WTC11 (cell line): ENCODE data around the gene CXXC1. TPM values are rescaled to one million over a fixed set of nuclear protein-coding genes. Genes with fewer than 3 reads are reported as not detected.

Experiments
- ATAC-seq: fragments of 200-7000 bp; cut with Tn5 transposase; 2 replicates; pipeline ENCODE4 v1.10.0; 2021; ENCODE audit warnings: mild to moderate bottlenecking, moderate library complexity
- CTCF ChIA-PET: fragments of 300-600 bp; sonication (Branson Sonifier 250); formaldehyde crosslinking; loops from one replicate; lab custom pipeline; 2021; ENCODE audit warnings: antibody characterized with exemption; lab: Charles Lee
- POLR2A ChIA-PET: fragments of 350-600 bp; sonication (Branson Sonifier 250); formaldehyde crosslinking; loops from one replicate; lab custom pipeline; 2021; ENCODE audit warnings: antibody characterized with exemption; lab: Charles Lee
- DNase-seq: peaks from one replicate; pipeline ENCODE4 v3.0.0; 2021; ENCODE audit warnings: low spot score
- H3K27ac Mint-ChIP-seq: 2 replicates; pipeline ENCODE4 v1.8.0; 2021; ENCODE audit warnings: mixed read lengths
- H3K27me3 Mint-ChIP-seq: 2 replicates; pipeline ENCODE4 v1.8.0; 2021; ENCODE audit warnings: low read depth, mild to moderate bottlenecking, moderate library complexity, mixed read lengths
- H3K36me3 Mint-ChIP-seq: 2 replicates; pipeline ENCODE4 v1.8.0; 2021; ENCODE audit warnings: mixed read lengths
- H3K4me1 Mint-ChIP-seq: 2 replicates; pipeline ENCODE4 v1.8.0; 2022; ENCODE audit warnings: mixed read lengths
- H3K4me3 Mint-ChIP-seq: 2 replicates; pipeline ENCODE4 v1.8.0; 2021; ENCODE audit warnings: mild to moderate bottlenecking, moderate library complexity, mixed read lengths
- H3K9me3 Mint-ChIP-seq: 2 replicates; pipeline ENCODE4 v1.8.0; 2021; ENCODE audit warnings: mixed read lengths
- CREM ChIP-seq: sonication (generic); formaldehyde crosslinking; IDR thresholded peaks from 2 replicates; pipeline ENCODE4 v1.8.1; 2022; ENCODE audit warnings: mild to moderate bottlenecking, missing genetic modification reagents, moderate library complexity
- EMX1 ChIP-seq: fragments of 250-450 bp; sonication (Bioruptor Pico); IDR thresholded peaks from 2 replicates; pipeline ENCODE4 v1.8.0; 2021; ENCODE audit warnings: mild to moderate bottlenecking
- GRHL2 ChIP-seq: fragments of 250-450 bp; sonication (Bioruptor Pico); IDR thresholded peaks from 2 replicates; pipeline ENCODE4 v1.8.0; 2022; ENCODE audit warnings: mild to moderate bottlenecking, moderate library complexity; ENCODE audit not compliant: insufficient replicate concordance, severe bottlenecking
- HMGA2 ChIP-seq: fragments of 250-450 bp; sonication (Bioruptor Pico); IDR thresholded peaks from 2 replicates; pipeline ENCODE4 v1.4.0; 2021; ENCODE audit warnings: mild to moderate bottlenecking, moderate library complexity
- JAZF1 ChIP-seq: fragments of 250-450 bp; sonication (Bioruptor Pico); IDR thresholded peaks from 2 replicates; pipeline ENCODE4 v1.9.0; 2021; ENCODE audit warnings: moderate library complexity, mild to moderate bottlenecking, inconsistent platforms
- NFE2L1 ChIP-seq: sonication (generic); formaldehyde crosslinking; IDR thresholded peaks from 2 replicates; pipeline ENCODE4 v1.8.1; 2023; ENCODE audit warnings: missing genetic modification reagents
- SMAD3 ChIP-seq: sonication (generic); formaldehyde crosslinking; IDR thresholded peaks from 2 replicates; pipeline ENCODE4 v1.8.0; 2022; ENCODE audit warnings: missing genetic modification reagents, mild to moderate bottlenecking, borderline replicate concordance
- ZNF671 ChIP-seq: fragments of 250-450 bp; sonication (Bioruptor Pico); IDR thresholded peaks from 2 replicates; pipeline ENCODE4 v1.8.0; 2021; ENCODE audit warnings: mild to moderate bottlenecking
- total RNA-seq: library from RNA; stranded (reverse); gene quantifications from 3 replicates; pipeline ENCODE4 v1.2.3, GENCODE V29; 2021
- TF ChIP-seq, protein P1 (sequence below): sonication (generic); formaldehyde crosslinking; IDR thresholded peaks from 2 replicates; pipeline ENCODE4 v1.8.1; 2023; ENCODE audit warnings: mild to moderate bottlenecking, missing genetic modification reagents
- TF ChIP-seq, protein P2 (sequence below): sonication (generic); formaldehyde crosslinking; IDR thresholded peaks from 2 replicates; pipeline ENCODE4 v1.8.1; 2022; ENCODE audit warnings: mild to moderate bottlenecking, moderate library complexity, missing genetic modification reagents
- TF ChIP-seq, protein P3 (sequence below): sonication (generic); formaldehyde crosslinking; IDR thresholded peaks from 2 replicates; pipeline ENCODE4 v1.8.1; 2022; ENCODE audit warnings: missing genetic modification reagents, borderline replicate concordance
- TF ChIP-seq, protein P4 (sequence below): sonication (generic); formaldehyde crosslinking; IDR thresholded peaks from 2 replicates; pipeline ENCODE4 v1.8.0; 2023; ENCODE audit warnings: mild to moderate bottlenecking, missing genetic modification reagents

CXXC1 gene
- total RNA-seq, 1 experiment from 2014 or later: 94.5 TPM

DNA sequence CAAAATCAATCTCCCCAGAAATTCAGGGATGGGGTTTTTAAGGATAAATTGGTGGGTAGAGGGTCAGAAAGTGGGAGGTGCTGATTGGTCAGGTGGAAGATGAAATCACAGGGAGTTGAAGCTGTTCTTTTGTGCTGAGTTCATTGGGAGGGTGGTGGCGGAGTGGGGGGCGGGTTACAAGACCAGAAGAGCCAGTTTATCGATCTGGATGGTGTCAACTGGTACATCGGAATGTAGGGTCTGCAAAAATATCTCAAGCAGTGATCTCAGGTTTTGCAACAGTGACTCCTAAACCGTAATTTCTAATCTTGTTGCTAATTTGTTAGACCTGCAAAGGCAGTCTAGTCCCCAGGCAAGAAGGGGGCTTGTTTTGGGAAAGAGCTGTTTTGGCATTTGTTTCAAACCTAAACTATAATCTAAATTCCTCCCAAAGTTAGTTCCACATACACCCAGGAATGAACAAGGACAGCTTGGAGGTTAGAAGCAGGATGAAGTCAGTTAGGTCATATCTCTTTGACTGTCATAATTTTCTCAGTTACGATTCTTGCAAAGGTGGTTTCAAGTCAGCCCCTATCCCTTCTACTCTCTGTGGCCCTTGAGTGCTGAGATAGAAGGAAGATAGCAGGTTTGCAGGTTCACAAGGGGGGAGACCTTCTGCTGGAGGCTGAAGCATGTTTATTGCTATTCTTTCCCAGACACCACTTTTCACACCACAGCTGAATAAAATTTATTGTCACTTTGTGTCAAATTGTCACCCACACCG lies 12.3 kb upstream of the CXXC1 start:
- H3K4me1 Mint-ChIP-seq: 0 out of 2 replicates have a peak, but pooled peaks cover 6% of the 10 kb centered on the region
- no peaks in the 10 kb centered on the region for H3K9me3 Mint-ChIP-seq
- ChIA-PET CTCF (no interaction called here), POLR2A (no interaction called here)
- peaks cover 78% of the 10 kb centered on the region for H3K27me3 Mint-ChIP-seq
- no peak overlapping the region for H3K27ac Mint-ChIP-seq
- H3K4me3 Mint-ChIP-seq: no peak overlapping the region; the same call in 1 of the 2 replicates
- DNase-seq (no peak), ATAC-seq (no peak)
- H3K36me3 Mint-ChIP-seq: no peaks in the 10 kb centered on the region
- no peak for TF ChIP-seq SMAD3 (CRISPR knock-in tag)
- no peak for TF ChIP-seq HMGA2 (CRISPR knock-in tag)
- no peak for TF ChIP-seq ZNF671 (CRISPR knock-in tag)
- TF ChIP-seq, protein P1, sequence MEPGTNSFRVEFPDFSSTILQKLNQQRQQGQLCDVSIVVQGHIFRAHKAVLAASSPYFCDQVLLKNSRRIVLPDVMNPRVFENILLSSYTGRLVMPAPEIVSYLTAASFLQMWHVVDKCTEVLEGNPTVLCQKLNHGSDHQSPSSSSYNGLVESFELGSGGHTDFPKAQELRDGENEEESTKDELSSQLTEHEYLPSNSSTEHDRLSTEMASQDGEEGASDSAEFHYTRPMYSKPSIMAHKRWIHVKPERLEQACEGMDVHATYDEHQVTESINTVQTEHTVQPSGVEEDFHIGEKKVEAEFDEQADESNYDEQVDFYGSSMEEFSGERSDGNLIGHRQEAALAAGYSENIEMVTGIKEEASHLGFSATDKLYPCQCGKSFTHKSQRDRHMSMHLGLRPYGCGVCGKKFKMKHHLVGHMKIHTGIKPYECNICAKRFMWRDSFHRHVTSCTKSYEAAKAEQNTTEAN (CRISPR knock-in tag): no peak

DNA sequence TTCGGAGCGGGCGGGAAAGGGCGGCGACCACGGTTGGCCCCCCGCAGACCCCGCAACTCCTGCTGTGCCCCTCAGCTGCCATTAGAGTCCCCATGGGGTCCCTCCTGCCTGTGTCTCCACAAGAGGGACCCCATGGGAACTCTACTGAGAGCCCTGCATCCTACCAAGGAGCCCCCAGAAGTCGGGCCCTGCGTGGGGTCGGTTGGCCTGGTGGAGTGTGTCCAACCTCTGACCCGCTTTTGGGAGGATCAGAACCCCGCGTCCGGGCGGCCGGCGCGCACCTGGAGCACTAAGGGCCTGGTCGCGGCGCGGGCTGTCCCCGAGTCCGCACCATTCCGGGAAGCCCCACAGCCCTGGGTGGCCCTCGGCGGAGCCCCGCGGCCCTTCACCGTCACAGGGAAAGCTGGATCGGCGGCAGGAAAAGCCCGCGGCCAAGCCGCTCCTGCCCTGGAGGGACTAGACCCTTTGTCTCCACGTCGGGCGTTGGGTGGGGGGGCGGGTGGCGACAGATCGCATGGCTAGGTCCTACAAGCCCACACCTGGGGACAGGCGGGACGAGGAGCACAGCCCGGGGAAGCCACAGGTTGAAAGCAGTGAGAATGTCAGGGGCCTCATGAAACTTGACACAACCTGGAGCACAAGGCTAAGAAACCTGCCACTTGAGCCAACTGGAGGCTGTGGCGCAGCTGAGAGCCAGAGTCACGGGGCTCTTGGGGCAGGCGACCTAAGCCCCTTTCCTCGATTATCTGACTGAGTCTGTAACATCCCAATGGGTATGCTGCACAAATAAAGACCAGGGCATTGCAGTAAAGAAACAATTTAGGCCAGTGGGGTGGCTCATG lies 11.2 kb upstream of the CXXC1 start:
- peak overlapping the region; percentile 81 for H3K4me3 Mint-ChIP-seq
- DNase-seq: no peak
- peaks cover 7% of the 10 kb centered on the region for H3K9me3 Mint-ChIP-seq
- peaks cover 80% of the 10 kb centered on the region for H3K27me3 Mint-ChIP-seq
- no peak for ATAC-seq
- no peaks in the 10 kb centered on the region for H3K36me3 Mint-ChIP-seq
- H3K4me1 Mint-ChIP-seq: 0 out of 2 replicates have a peak, but pooled peaks cover 6% of the 10 kb centered on the region
- H3K27ac Mint-ChIP-seq: no peak overlapping the region
- ChIA-PET POLR2A (interaction anchor here (0.9 kb wide), 1 partner anchor 76 kb away, joined by 3 read pairs; the partner anchor contains the start of gene SKA1), CTCF (interaction anchor here (1.1 to 2.0 kb wide), 3 partner anchors 9 to 130 kb away, joined by 7 to 10 read pairs (median 10); no protein-coding TSS in a partner anchor)
- TF ChIP-seq EMX1 (CRISPR knock-in tag): no peak
- TF ChIP-seq CREM (CRISPR knock-in tag): no peak
- TF ChIP-seq GRHL2 (CRISPR knock-in tag): no peak
- TF ChIP-seq, protein P2, sequence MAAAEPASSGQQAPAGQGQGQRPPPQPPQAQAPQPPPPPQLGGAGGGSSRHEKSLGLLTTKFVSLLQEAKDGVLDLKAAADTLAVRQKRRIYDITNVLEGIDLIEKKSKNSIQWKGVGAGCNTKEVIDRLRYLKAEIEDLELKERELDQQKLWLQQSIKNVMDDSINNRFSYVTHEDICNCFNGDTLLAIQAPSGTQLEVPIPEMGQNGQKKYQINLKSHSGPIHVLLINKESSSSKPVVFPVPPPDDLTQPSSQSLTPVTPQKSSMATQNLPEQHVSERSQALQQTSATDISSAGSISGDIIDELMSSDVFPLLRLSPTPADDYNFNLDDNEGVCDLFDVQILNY (CRISPR knock-in tag): no peak
- TF ChIP-seq, protein P3, sequence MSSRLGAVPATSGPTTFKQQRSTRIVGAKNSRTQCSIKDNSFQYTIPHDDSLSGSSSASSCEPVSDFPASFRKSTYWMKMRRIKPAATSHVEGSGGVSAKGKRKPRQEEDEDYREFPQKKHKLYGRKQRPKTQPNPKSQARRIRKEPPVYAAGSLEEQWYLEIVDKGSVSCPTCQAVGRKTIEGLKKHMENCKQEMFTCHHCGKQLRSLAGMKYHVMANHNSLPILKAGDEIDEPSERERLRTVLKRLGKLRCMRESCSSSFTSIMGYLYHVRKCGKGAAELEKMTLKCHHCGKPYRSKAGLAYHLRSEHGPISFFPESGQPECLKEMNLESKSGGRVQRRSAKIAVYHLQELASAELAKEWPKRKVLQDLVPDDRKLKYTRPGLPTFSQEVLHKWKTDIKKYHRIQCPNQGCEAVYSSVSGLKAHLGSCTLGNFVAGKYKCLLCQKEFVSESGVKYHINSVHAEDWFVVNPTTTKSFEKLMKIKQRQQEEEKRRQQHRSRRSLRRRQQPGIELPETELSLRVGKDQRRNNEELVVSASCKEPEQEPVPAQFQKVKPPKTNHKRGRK (CRISPR knock-in tag): no peak
- TF ChIP-seq NFE2L1 (CRISPR knock-in tag): no peak
- no peak for TF ChIP-seq JAZF1
- TF ChIP-seq HMGA2 (CRISPR knock-in tag): no peak
- TF ChIP-seq, protein P4, sequence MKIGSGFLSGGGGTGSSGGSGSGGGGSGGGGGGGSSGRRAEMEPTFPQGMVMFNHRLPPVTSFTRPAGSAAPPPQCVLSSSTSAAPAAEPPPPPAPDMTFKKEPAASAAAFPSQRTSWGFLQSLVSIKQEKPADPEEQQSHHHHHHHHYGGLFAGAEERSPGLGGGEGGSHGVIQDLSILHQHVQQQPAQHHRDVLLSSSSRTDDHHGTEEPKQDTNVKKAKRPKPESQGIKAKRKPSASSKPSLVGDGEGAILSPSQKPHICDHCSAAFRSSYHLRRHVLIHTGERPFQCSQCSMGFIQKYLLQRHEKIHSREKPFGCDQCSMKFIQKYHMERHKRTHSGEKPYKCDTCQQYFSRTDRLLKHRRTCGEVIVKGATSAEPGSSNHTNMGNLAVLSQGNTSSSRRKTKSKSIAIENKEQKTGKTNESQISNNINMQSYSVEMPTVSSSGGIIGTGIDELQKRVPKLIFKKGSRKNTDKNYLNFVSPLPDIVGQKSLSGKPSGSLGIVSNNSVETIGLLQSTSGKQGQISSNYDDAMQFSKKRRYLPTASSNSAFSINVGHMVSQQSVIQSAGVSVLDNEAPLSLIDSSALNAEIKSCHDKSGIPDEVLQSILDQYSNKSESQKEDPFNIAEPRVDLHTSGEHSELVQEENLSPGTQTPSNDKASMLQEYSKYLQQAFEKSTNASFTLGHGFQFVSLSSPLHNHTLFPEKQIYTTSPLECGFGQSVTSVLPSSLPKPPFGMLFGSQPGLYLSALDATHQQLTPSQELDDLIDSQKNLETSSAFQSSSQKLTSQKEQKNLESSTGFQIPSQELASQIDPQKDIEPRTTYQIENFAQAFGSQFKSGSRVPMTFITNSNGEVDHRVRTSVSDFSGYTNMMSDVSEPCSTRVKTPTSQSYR (CRISPR knock-in tag): no peak
